HFFc6 (cell line): ENCODE results near the gene LRRC14B. TPM values are rescaled to one million over a fixed set of nuclear protein-coding genes. Genes with fewer than 3 reads are reported as not detected.

Experiments
- DNase-seq: peaks from one replicate; pipeline ENCODE4 v3.0.0-alpha.2; 2018
- H3K27ac Mint-ChIP-seq: 2 replicates; pipeline ENCODE4 v1.8.0; 2020; ENCODE audit warnings: mild to moderate bottlenecking, mixed read lengths
- H3K27me3 Mint-ChIP-seq: 2 replicates; pipeline ENCODE4 v1.8.0; 2021; ENCODE audit warnings: mild to moderate bottlenecking, moderate library complexity, mixed read lengths; ENCODE audit not compliant: insufficient read depth
- H3K36me3 Mint-ChIP-seq: 2 replicates; pipeline ENCODE4 v1.8.0; 2021; ENCODE audit warnings: low read depth, mixed read lengths
- H3K4me1 Mint-ChIP-seq: 2 replicates; pipeline ENCODE4 v1.8.0; 2020; ENCODE audit warnings: low read depth, mixed read lengths
- H3K4me3 Mint-ChIP-seq: 2 replicates; pipeline ENCODE4 v1.8.0; 2020; ENCODE audit warnings: mild to moderate bottlenecking, moderate library complexity, mixed read lengths
- H3K9me3 Mint-ChIP-seq: 2 replicates; pipeline ENCODE4 v1.8.0; 2020; ENCODE audit warnings: mild to moderate bottlenecking, mixed read lengths
- total RNA-seq, 6 experiments: library from RNA; stranded (reverse); fragmentation: NEBNext Ultra II Directional; extraction: Animal tissue kit (Norgen Biotek cat#: 25700); gene quantifications; 2 replicates in 1 of 6; 3 replicates in 5 of 6; pipeline ENCODE4 v1.2.3, GENCODE V29; 2021
- TF ChIP-seq, protein P1 (sequence below): fragments of 200-600 bp; sonication (generic); IDR thresholded peaks from 2 replicates; pipeline ENCODE4 v1.5.0; 2021; ENCODE audit warnings: antibody characterized with exemption, mild to moderate bottlenecking

LRRC14B gene
- total RNA-seq, 6 experiments from 2014 or later = not detected

DNA sequence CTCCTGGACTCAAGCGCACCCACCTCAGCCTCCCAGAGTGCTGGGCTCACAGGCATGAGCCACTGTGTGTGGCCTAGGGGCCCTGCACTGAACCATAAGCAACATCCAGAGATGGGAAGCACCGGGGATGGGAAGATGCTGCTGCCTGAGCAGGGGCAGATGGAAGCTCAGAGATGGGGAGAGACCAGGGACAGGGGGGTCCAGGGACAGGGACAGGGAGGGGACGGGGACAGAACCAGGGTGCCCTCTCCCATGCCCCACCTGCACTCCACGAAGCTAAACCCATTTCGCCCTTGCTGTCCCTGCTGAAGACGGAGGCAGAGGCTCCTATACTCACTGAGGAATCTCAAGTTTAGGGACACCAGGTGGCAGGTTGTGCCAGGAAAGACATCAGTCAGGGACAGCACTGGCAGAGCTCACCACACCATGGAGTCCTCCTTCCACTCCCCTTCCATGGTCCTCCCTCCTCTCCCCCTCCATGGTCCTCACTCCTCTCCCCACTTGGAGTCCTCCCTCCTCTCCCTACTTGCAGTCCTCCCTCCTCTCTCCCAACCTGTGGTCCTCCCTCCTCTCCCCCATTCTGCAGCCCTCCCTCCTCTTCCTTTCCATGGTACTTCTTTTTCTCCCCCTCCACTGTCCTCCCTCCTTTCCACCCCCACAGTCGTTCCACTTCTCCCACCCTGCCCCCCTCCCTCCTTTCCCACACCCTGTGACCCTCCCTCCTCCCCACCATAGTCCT, 45.5 kb upstream of the LRRC14B start:
- Mint-ChIP-seq H3K9me3 (peaks cover 37% of the 10 kb centered on the region), H3K27me3 (peaks cover 29% of the 10 kb centered on the region), H3K4me3 (no peak overlapping the region), H3K27ac (no peak overlapping the region), H3K4me1 (peaks cover 18% of the 10 kb centered on the region), H3K36me3 (peaks cover 21% of the 10 kb centered on the region)
- no peak for DNase-seq
- TF ChIP-seq, protein P1, sequence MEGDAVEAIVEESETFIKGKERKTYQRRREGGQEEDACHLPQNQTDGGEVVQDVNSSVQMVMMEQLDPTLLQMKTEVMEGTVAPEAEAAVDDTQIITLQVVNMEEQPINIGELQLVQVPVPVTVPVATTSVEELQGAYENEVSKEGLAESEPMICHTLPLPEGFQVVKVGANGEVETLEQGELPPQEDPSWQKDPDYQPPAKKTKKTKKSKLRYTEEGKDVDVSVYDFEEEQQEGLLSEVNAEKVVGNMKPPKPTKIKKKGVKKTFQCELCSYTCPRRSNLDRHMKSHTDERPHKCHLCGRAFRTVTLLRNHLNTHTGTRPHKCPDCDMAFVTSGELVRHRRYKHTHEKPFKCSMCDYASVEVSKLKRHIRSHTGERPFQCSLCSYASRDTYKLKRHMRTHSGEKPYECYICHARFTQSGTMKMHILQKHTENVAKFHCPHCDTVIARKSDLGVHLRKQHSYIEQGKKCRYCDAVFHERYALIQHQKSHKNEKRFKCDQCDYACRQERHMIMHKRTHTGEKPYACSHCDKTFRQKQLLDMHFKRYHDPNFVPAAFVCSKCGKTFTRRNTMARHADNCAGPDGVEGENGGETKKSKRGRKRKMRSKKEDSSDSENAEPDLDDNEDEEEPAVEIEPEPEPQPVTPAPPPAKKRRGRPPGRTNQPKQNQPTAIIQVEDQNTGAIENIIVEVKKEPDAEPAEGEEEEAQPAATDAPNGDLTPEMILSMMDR = no peak

DNA sequence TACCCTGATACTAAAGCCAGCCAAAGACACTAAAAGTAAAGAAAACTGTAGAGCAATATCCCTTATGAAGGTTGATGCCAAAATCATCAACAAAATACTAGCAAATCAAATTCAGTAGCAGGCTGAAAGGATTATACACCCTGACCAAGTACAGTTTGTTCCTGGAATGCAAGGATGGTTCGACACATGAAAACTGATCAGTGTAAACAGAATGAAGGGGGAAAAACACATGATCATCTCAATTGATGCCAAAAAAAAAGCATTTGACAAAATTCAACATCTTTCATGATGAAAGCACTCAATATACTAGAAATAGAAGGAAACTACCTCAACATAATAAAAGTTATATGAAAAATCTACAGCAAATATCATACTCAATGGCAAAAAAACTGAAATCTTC, 43.5 kb upstream of the LRRC14B start:
- Mint-ChIP-seq H3K4me3 (no peak overlapping the region), H3K36me3 (peaks cover 30% of the 10 kb centered on the region), H3K4me1 (peaks cover 34% of the 10 kb centered on the region), H3K27ac (no peak overlapping the region), H3K9me3 (peaks cover 37% of the 10 kb centered on the region), H3K27me3 (peaks cover 22% of the 10 kb centered on the region)
- no peak for DNase-seq
- TF ChIP-seq, protein P1 = no peak

DNA sequence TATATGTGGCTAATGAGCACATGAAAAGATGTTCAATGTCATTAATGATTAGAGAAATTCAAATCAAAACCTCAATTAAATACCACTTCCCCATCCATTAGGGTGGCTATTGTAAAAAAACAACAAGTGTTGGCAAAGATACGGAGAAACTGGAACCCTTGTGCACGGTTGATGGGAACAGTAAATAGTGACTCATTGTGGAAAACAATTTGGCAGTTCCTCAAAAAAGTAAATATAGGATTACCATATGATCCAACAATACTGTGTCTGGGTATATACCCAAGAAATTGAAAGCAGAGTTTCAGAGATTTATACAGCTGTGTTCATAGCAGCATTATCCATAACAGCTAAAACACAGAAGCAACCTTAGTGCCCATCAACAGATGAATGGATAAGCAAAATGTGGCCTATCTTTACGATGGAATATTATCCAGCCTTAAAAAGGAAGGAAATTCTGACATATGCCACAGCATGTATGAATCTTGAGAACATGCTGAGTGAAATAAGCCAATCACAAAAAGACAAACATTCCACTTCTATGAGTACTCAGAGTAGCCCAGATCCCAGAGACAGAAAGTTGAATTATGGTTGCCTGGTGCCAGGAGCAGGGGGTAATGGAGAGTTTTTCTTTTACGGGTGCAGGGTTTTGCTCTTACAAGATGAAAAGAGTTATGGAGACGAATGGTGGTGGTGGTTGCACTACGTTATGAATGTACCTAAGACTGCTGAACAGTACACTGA, 41.4 kb upstream of the LRRC14B start:
- Mint-ChIP-seq H3K27ac (no peak overlapping the region; the same call in 1 of the 2 replicates), H3K9me3 (peaks cover 37% of the 10 kb centered on the region), H3K27me3 (peaks cover 18% of the 10 kb centered on the region), H3K4me1 (peaks cover 56% of the 10 kb centered on the region), H3K36me3 (peaks cover 41% of the 10 kb centered on the region), H3K4me3 (no peak overlapping the region)
- DNase-seq = no peak
- TF ChIP-seq, protein P1 = no peak

DNA sequence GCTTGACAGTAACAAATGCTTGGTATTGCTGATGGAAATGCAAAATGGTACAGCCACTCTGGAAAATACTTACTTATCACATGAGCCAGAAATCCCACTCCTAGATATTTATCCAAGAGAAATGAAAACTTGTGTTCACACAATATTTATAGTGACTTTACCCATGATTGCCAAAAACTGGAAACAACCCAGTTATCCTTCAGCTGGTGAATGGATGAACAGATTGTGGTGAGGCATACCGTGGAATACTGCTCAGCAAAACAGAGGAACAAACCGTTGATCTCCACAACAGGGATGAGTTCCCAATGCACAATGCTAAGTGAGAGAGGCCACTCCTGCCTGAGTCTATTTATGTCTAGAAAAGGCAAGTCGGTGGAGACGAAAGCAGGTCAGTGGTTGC, 40.5 kb upstream of the LRRC14B start:
- no peak overlapping the region for H3K27ac Mint-ChIP-seq
- TF ChIP-seq, protein P1 = no peak
- H3K4me3 Mint-ChIP-seq = no peak overlapping the region
- peaks cover 45% of the 10 kb centered on the region for H3K36me3 Mint-ChIP-seq
- peaks cover 18% of the 10 kb centered on the region for H3K27me3 Mint-ChIP-seq
- DNase-seq = no peak
- peaks cover 64% of the 10 kb centered on the region for H3K4me1 Mint-ChIP-seq
- H3K9me3 Mint-ChIP-seq = peaks cover 37% of the 10 kb centered on the region

DNA sequence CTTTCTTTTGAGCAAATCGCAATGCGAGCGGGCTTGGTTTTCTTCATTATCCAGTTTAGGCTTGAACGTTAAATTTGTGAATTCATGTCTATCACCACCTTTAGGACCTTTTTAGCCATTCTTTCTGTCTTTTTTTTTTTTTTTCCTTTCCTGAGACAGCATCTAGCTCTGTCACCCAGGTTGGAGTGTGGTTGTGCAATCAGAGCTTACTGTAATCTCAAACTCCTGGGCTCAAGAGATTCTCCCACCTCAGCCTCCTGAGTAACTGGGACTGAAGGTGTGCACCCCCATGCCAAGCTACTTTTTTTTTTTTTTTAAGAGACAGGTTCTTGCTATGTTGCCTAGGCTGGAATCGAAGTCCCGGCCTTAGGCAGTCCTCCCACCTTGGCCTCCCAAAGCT, 39.2 kb upstream of the LRRC14B start:
- TF ChIP-seq, protein P1 = no peak
- H3K27ac Mint-ChIP-seq = peak overlapping the region; percentile 22; the same call in 1 of the 2 replicates
- peaks cover 11% of the 10 kb centered on the region for H3K27me3 Mint-ChIP-seq
- H3K9me3 Mint-ChIP-seq = peaks cover 25% of the 10 kb centered on the region
- no peak overlapping the region for H3K4me3 Mint-ChIP-seq
- DNase-seq = no peak
- H3K4me1 Mint-ChIP-seq = peaks cover 68% of the 10 kb centered on the region
- peaks cover 41% of the 10 kb centered on the region for H3K36me3 Mint-ChIP-seq
